ENCODE measurements around the gene HDAC9.

Gene HDAC9

DNA sequence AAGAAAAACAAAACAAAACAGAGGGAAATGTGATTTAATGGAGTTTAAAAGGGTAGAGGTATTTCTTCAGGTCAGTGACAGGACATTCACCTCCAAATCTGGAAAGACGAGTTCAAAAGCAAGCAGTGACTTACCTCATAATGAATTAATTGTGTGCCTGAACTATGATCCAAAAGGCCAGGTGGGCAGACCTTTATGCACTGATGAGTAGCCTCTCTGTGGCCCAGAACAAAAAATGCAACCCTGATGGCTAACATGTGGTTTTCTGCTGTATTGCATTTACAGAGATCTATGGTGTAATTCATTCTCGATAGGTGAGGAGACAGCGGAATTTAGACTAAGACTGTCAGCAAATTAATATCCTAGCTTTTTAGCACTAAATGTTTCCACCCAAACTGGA, 142.0 kb downstream of the HDAC9 start:
- no peak for DNase-seq (ENCODE audit: low read depth, low spot score)
- Histone ChIP-seq H3K27ac (no peak overlapping the region), H3K9me3 (ENCODE audit: low read depth, low read length) (no peaks in the 10 kb centered on the region), H3K4me3 (no peak overlapping the region), H3K36me3 (ENCODE audit: insufficient read depth, low read length) (no peaks in the 10 kb centered on the region), H3K9ac (ENCODE audit: insufficient read length) (no peak overlapping the region)
- no peak for TF ChIP-seq EZH2 (IDR thresholded peaks at IDR 0.05)
- no peak for TF ChIP-seq FOXP2 (optimal IDR thresholded peaks at IDR 0.05; ENCODE audit: control extremely low read depth, extremely low read length, insufficient read depth)

DNA sequence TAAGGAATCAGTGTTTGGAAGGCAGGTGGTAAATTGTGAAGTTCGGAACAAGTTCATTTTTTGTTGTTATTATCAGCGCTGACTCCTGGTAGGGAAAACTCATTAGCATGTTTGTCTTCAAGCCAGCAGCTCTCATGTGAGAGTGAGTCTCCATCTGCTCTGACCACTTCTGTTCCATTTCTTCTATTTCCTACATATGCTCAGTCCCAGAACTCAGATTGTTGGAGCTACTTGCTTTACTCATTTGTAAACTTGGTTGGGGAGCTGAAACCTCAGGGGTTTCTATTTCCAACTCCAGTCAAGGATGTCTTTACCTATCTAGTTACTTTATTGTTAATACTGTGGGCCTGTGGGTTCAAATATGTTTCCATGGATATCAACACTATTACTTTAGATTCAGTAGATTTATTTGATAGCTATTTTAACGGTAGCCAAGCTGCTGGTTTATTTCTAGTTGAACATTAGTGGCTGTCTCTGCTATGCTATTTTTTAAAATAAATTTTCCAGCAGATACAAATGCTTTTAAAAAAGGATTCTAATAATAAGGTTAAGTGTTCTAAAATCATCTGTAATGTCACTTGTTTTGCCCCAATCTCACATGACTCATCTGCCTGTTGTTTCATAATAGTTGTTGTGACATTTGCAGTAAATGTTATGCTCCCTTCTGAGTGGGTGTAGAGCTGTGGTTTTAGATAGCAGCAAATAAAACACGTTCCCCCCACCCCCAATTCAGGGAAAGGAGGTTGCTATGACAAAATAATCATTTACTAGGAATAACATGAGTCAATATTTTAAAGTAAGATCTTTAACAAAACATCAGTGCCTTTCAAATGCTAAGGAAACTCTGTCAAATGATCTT, 143.3 kb downstream of the HDAC9 start:
- H3K9ac ChIP-seq (ENCODE audit: insufficient read length), result no peak overlapping the region
- TF ChIP-seq EZH2 (IDR thresholded peaks at IDR 0.05), result no peak
- no peak for TF ChIP-seq POLR2AphosphoS5 (IDR thresholded peaks at IDR 0.05; ENCODE audit: borderline replicate concordance, low read depth, low read length)
- TF ChIP-seq FOXP2 (optimal IDR thresholded peaks at IDR 0.05; ENCODE audit: control extremely low read depth, extremely low read length, insufficient read depth), result no peak
- no peak for DNase-seq (ENCODE audit: low read depth, low spot score)
- H3K4me3 ChIP-seq, result no peak overlapping the region
- no peaks in the 10 kb centered on the region for H3K9me3 ChIP-seq (ENCODE audit: low read depth, low read length)
- H3K36me3 ChIP-seq (ENCODE audit: insufficient read depth, low read length), result no peaks in the 10 kb centered on the region
- peak overlapping the region; percentile 16 for H3K27ac ChIP-seq

DNA sequence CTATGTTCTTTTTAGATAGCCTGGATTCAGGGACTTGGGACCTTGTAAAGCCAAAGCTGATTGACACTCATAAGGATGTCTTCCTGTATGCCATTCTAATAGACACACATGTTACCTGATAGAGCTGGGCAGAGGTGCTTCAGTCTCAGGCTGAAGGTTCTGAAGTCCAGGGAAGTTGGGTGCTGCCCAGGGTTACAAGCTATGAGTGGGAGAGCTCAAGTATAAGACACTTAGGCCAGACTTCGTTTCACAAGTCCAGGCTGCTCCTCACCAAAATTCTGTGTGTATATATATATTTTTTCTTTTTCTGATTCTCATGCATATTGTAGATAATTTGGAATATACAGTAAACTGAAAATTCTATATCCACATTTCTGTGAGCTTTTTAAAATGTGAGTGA, 144.2 kb downstream of the HDAC9 start:
- DNase-seq (ENCODE audit: low read depth, low spot score), result no peak

DNA sequence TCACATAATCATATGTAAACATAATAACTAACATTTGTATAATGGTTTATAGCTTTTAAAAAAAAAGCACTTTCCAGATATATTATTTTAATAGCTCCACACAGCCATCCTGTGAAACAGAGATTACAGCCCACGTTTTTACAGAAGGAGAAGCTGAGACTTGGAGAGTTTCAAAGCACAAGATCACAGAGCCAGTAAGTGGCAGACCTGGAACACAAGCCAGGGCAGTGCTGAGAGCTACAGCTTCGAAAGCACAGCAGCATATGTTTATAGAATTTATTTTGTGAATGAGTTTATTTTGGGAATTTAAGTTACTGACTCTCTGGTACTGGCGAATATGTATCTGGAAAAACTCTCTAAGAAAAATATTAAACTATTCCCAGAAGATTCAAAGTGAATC, 149.4 kb downstream of the HDAC9 start:
- Histone ChIP-seq H3K9ac (ENCODE audit: insufficient read length) (no peak overlapping the region), H3K27ac (peak overlapping the region; percentile 23; the same call in 1 of the 2 replicates), H3K9me3 (ENCODE audit: low read depth, low read length) (no peaks in the 10 kb centered on the region), H3K36me3 (ENCODE audit: insufficient read depth, low read length) (peaks cover 26% of the 10 kb centered on the region), H3K4me3 (no peak overlapping the region)
- DNase-seq (ENCODE audit: low read depth, low spot score), result no peak
- TF ChIP-seq POLR2AphosphoS5 (IDR thresholded peaks at IDR 0.05; ENCODE audit: borderline replicate concordance, low read depth, low read length), result no peak
- no peak for TF ChIP-seq EZH2 (IDR thresholded peaks at IDR 0.05)
- TF ChIP-seq FOXP2 (optimal IDR thresholded peaks at IDR 0.05; ENCODE audit: control extremely low read depth, extremely low read length, insufficient read depth), result no peak

More for the DNA sequence above, 144.2 kb downstream of the HDAC9 start:
- Histone ChIP-seq H3K36me3 (ENCODE audit: insufficient read depth, low read length) (no peaks in the 10 kb centered on the region), H3K9me3 (ENCODE audit: low read depth, low read length) (no peaks in the 10 kb centered on the region), H3K9ac (ENCODE audit: insufficient read length) (no peak overlapping the region), H3K27ac (peak overlapping the region; percentile 16; the same call in 1 of the 2 replicates), H3K4me3 (no peak overlapping the region)
- TF ChIP-seq FOXP2 (optimal IDR thresholded peaks at IDR 0.05; ENCODE audit: control extremely low read depth, extremely low read length, insufficient read depth) (no peak), POLR2AphosphoS5 (IDR thresholded peaks at IDR 0.05; ENCODE audit: borderline replicate concordance, low read depth, low read length) (no peak), EZH2 (IDR thresholded peaks at IDR 0.05) (no peak)

DNA sequence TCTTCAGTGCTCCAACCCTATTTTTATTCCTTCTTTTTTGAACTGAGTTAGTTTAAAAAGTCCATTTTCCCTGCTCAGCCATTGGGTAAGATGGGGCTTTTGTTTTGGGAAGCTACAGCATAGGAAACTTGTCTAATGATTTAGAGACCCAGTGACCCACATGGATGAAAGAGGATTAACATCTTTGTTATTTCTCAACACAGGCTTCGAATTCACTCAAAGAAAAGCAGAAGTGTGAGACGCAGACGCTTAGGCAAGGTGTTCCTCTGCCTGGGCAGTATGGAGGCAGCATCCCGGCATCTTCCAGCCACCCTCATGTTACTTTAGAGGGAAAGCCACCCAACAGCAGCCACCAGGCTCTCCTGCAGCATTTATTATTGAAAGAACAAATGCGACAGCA, 152.0 kb downstream of the HDAC9 start:
- peaks cover 26% of the 10 kb centered on the region for H3K36me3 ChIP-seq (ENCODE audit: insufficient read depth, low read length)
- H3K9me3 ChIP-seq (ENCODE audit: low read depth, low read length), result no peaks in the 10 kb centered on the region
- no peak for TF ChIP-seq POLR2AphosphoS5 (IDR thresholded peaks at IDR 0.05; ENCODE audit: borderline replicate concordance, low read depth, low read length)
- no peak for TF ChIP-seq EZH2 (IDR thresholded peaks at IDR 0.05)
- TF ChIP-seq FOXP2 (optimal IDR thresholded peaks at IDR 0.05; ENCODE audit: control extremely low read depth, extremely low read length, insufficient read depth), result no peak
- DNase-seq (ENCODE audit: low read depth, low spot score), result no peak
- no peak overlapping the region for H3K27ac ChIP-seq
- H3K4me3 ChIP-seq, result no peak overlapping the region
- no peak overlapping the region for H3K9ac ChIP-seq (ENCODE audit: insufficient read length)

DNA sequence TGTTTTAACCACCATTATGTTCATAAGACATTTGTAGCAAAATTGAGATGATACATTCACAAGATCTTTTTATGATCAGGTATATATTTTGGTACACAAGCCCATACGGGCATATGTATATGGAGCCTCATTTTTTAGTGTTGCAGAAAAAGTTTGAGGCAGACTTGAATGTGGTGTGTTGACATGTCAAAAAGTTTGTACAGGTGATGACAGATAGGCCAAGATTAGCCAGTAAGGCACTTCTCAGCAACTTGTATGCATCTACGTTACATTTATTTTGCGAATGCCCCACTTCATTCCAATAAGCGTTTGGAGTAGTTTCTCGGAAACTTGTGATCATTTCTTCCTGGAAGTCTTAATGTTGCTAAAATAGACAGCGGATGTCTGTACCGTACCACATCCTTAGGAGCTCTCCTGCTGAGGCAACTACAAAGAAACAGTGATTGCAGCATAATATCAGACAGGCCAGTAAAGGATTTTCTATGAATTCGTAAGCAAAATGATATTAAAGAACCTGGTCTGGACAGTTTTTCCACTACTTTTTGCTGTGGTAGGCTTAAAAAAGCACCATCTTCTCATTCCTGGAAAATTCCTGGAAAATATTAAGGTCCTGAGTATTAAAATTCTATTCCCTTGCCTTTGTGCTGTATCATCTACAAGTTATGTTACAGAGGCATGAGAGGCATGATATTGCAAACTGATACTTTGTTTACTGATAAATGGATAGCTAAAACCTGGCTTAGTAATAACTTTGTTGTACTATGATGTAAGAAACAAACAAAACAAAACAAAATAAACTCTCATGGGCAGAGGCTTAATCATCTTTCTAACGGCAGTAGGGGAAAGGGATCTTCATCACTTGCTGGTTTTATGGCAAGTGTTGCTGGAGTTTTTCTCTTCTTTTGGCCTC, 153.6 kb downstream of the HDAC9 start:
- H3K9ac ChIP-seq (ENCODE audit: insufficient read length), result no peak overlapping the region
- no peak for DNase-seq (ENCODE audit: low read depth, low spot score)
- H3K9me3 ChIP-seq (ENCODE audit: low read depth, low read length), result no peaks in the 10 kb centered on the region
- no peak for TF ChIP-seq EZH2 (IDR thresholded peaks at IDR 0.05)
- TF ChIP-seq POLR2AphosphoS5 (IDR thresholded peaks at IDR 0.05; ENCODE audit: borderline replicate concordance, low read depth, low read length), result no peak
- no peak for TF ChIP-seq FOXP2 (optimal IDR thresholded peaks at IDR 0.05; ENCODE audit: control extremely low read depth, extremely low read length, insufficient read depth)
- H3K36me3 ChIP-seq (ENCODE audit: insufficient read depth, low read length), result peaks cover 26% of the 10 kb centered on the region
- no peak overlapping the region for H3K4me3 ChIP-seq
- H3K27ac ChIP-seq, result no peak overlapping the region

DNA sequence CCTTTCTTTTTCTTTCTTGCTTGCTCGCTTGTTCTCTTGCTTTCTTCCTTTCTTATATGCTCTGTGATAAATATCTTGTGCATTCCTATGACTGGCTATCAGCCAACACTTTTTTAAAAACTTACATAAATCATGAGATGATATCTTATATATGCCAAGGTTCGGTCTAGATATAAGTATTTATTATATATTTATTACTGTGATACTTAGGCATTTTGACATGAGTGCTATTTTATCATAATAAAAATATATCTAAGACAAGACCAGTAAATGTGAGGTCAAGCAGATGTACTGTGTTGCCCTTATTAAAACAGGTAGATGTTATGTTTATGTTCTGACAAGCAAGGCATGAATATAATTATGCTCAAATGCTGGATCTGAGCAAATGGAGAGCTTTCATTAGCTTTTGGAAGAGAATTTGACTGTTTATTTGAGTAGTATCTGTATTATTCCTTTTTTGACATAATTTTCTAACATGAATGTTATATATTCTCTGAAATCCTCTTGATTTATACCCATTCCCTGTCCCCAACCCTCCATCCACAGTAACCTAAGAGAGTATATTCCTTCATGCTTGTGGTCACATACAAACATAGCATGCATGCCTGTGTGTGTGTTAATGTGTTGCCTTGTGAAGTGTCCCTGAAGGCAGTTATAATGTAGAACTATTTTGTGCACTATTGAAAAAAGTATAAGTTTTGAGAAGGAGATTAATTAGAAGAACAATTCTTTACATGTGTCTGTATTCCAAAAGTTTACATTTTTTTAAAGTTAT, 158.0 kb downstream of the HDAC9 start:
- H3K4me3 ChIP-seq, result no peak overlapping the region
- peaks cover 21% of the 10 kb centered on the region for H3K36me3 ChIP-seq (ENCODE audit: insufficient read depth, low read length)
- no peaks in the 10 kb centered on the region for H3K9me3 ChIP-seq (ENCODE audit: low read depth, low read length)
- peak overlapping the region; percentile 3; the same call in 1 of the 2 replicates for H3K27ac ChIP-seq
- no peak for DNase-seq (ENCODE audit: low read depth, low spot score)
- no peak overlapping the region for H3K9ac ChIP-seq (ENCODE audit: insufficient read length)
- TF ChIP-seq FOXP2 (optimal IDR thresholded peaks at IDR 0.05; ENCODE audit: control extremely low read depth, extremely low read length, insufficient read depth) (no peak), POLR2AphosphoS5 (IDR thresholded peaks at IDR 0.05; ENCODE audit: borderline replicate concordance, low read depth, low read length) (no peak; the same call in 1 of the 2 replicates), EZH2 (IDR thresholded peaks at IDR 0.05) (no peak)

All from SK-N-MC (cell line).